HG03045 (cell line): ENCODE results near the gene ZBTB7A.
"Not testable (repeated sequence)": the region's sequence is repeated elsewhere in the genome, so short reads cannot be mapped to it uniquely, and the experiment has no call there.

Source experiments
- ATAC-seq: cut with Tn5 transposase; IDR thresholded peaks from one replicate; pipeline ENCODE4 v1.9.1; 2021; ENCODE audit warnings: mild to moderate bottlenecking, moderate library complexity; ENCODE audit not compliant: unreplicated experiment

ZBTB7A gene

GRCh38 chr19:4018775-4019504 is 47.8 kb downstream of the ZBTB7A start:
- ATAC-seq, result no peak

GRCh38 chr19:4018140-4018613 is 48.5 kb downstream of the ZBTB7A start:
- ATAC-seq, result no peak

GRCh38 chr19:4016903-4017638 is 49.6 kb downstream of the ZBTB7A start:
- ATAC-seq, result no peak

- ATAC-seq, result no peak
These were observed 50.2 kb downstream of the ZBTB7A start for GRCh38 chr19:4016486-4016885.

- ATAC-seq, result no peak
These were observed 50.8 kb downstream of the ZBTB7A start for GRCh38 chr19:4015705-4016402.

- no peak for ATAC-seq
These were observed 51.9 kb downstream of the ZBTB7A start for GRCh38 chr19:4014541-4015491.

- ATAC-seq, result no peak
These were observed 52.7 kb downstream of the ZBTB7A start for GRCh38 chr19:4013886-4014540.

GRCh38 chr19:4012975-4013634 is 53.6 kb downstream of the ZBTB7A start:
- ATAC-seq, result no peak

- no peak for ATAC-seq
These were observed 54.4 kb downstream of the ZBTB7A start for GRCh38 chr19:4012092-4012974.

GRCh38 chr19:4011430-4011829 is 55.3 kb downstream of the ZBTB7A start:
- not testable (repeated sequence) for ATAC-seq

- ATAC-seq, result no peak
These were observed 55.9 kb downstream of the ZBTB7A start for GRCh38 chr19:4010808-4011110.

- ATAC-seq, result no peak
These were observed 56.5 kb downstream of the ZBTB7A start for GRCh38 chr19:4009990-4010807.

- peak; percentile 15 for ATAC-seq
These were observed 58.7 kb downstream of the ZBTB7A start for GRCh38 chr19:4007836-4008539.

GRCh38 chr19:4007021-4007835 is 59.5 kb downstream of the ZBTB7A start, which contains the start of gene PIAS4:
Gene PIAS4 (plus strand): TSS chr19:4007736. CDS start chr19:4007761, 25 bp downstream.
- ATAC-seq, result peak; percentile 82

GRCh38 chr19:4005436-4005835 is 61.3 kb downstream of the ZBTB7A start:
- ATAC-seq, result not testable (repeated sequence)

- not testable (repeated sequence) for ATAC-seq
These were observed 65.9 kb downstream of the ZBTB7A start for GRCh38 chr19:4000798-4001197.
